Sigmoid colon (tissue), 4 donors: ENCODE measurements around the gene HDGFL2.

Experiments
- EP300 ChIP-seq, 4 donors: sonication (generic); formaldehyde crosslinking; IDR thresholded peaks; one replicate each; pipeline ENCODE4 v1.6.1; 2017; ENCODE audit warnings: antibody characterized with exemption in 4 of 4
- POLR2AphosphoS5 ChIP-seq, 4 donors: sonication (generic); formaldehyde crosslinking; IDR thresholded peaks; one replicate each; pipeline ENCODE4 v1.6.1; 2017; ENCODE audit warnings: antibody characterized with exemption in 4 of 4
- TF ChIP-seq, protein P1 (sequence below), 4 experiments: fragments of 450-650 bp in 3 of 4; fragments of 200-600 bp in 1 of 4; IDR thresholded peaks; one replicate each; pipeline ENCODE4 v1.5.1; 2016 to 2019; ENCODE audit warnings: antibody characterized with exemption in 4 of 4, mild to moderate bottlenecking in 3 of 4, moderate library complexity in 2 of 4

DNA sequence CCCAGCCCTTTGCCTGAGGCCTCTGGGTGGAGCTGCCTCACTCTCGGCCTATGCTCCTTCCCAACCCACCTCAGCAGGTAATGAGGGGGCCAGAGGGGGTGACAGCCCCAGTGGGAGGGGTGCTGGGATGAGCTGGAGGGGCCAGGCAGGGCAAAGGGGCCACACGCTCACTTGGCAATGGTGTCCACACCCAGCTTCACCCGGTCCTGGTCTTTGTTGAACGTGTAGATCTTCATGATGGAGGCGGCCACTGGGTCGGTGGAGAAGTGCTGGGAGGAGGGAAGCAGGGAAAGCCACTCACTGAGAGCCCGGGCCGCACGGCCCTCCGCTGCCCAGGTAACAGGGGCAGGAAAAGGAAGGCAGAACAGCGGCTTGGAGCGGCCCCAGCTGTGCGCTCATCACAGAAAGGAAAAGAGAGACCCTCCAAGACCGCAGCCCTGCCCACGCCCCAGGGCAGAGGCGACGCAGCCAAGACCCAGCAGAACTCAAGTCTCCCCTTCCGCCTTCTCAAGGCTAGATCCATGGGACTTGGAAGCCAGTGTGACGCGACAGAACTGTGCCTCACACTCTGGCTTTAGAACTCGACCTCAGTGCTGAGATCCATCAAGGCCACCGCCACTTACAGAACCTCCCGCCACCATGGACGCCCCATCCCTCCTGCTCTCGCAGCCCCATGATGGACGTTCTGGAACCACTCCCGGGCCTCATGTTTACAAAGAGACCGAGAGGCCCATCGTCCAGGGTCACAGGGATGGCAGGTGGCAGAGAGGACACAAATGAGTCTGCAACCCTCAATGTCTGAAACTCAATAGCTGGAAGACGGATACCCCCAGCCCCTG is 23.7 kb upstream of the HDGFL2 start:
- TF ChIP-seq EP300 (IDR thresholded peaks at IDR 0.05) (no peak), POLR2AphosphoS5 (IDR thresholded peaks at IDR 0.05) (no peak)
- TF ChIP-seq, protein P1, sequence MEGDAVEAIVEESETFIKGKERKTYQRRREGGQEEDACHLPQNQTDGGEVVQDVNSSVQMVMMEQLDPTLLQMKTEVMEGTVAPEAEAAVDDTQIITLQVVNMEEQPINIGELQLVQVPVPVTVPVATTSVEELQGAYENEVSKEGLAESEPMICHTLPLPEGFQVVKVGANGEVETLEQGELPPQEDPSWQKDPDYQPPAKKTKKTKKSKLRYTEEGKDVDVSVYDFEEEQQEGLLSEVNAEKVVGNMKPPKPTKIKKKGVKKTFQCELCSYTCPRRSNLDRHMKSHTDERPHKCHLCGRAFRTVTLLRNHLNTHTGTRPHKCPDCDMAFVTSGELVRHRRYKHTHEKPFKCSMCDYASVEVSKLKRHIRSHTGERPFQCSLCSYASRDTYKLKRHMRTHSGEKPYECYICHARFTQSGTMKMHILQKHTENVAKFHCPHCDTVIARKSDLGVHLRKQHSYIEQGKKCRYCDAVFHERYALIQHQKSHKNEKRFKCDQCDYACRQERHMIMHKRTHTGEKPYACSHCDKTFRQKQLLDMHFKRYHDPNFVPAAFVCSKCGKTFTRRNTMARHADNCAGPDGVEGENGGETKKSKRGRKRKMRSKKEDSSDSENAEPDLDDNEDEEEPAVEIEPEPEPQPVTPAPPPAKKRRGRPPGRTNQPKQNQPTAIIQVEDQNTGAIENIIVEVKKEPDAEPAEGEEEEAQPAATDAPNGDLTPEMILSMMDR (IDR thresholded peaks at IDR 0.05): no peak
